CD4-positive, CD25-positive, alpha-beta regulatory T cell (primary cell): ENCODE data around the gene GULP1. TPM values are rescaled to one million over a fixed set of nuclear protein-coding genes. Genes with fewer than 3 reads are reported as not detected.

Source experiments
- ATAC-seq, 2 donors: fragments of 150-1000 bp; cut with Tn5 transposase; one replicate each; pipeline ENCODE4 v1.10.0; 2021; ENCODE audit warnings: low read depth in 2 of 2, moderate number of reproducible peaks in 2 of 2, moderate library complexity in 1 of 2
- DNase-seq, 3 donors: peaks; one replicate each; pipeline versions ENCODE4 v3.0.0 to v3.0.0-alpha.2; 2012 to 2022; ENCODE audit warnings: mixed read lengths in 1 of 3
- H3K27ac ChIP-seq: one replicate; pipeline ENCODE4 v1.7.0; 2013; ENCODE audit warnings: mild to moderate bottlenecking, low read length; ENCODE audit not compliant: insufficient read depth, poor library complexity, severe bottlenecking
- H3K27me3 ChIP-seq: one replicate; pipeline ENCODE4 v1.7.0; 2013; ENCODE audit warnings: low read length; ENCODE audit not compliant: control insufficient read depth, insufficient read depth
- H3K36me3 ChIP-seq: one replicate; pipeline ENCODE4 v1.7.0; 2013; ENCODE audit warnings: mild to moderate bottlenecking, low read length, moderate library complexity; ENCODE audit not compliant: control insufficient read depth, insufficient read depth
- H3K4me1 ChIP-seq: 2 replicates; pipeline ENCODE4 v1.7.0; 2013; ENCODE audit warnings: mild to moderate bottlenecking, low read length; ENCODE audit not compliant: insufficient read depth, control insufficient read depth, poor library complexity, severe bottlenecking
- H3K4me3 ChIP-seq: one replicate; pipeline ENCODE4 v1.7.0; 2013; ENCODE audit warnings: low read depth, mild to moderate bottlenecking, low read length, moderate library complexity
- H3K9me3 ChIP-seq, 2 experiments: 1 replicate in 1 of 2; 2 replicates in 1 of 2; pipeline ENCODE4 v1.7.0; 2013; ENCODE audit warnings: low read length in 2 of 2, mild to moderate bottlenecking in 1 of 2, moderate library complexity in 1 of 2; ENCODE audit not compliant: control insufficient read depth in 2 of 2
- H3K27ac Mint-ChIP-seq, 3 donors: one replicate each; pipeline ENCODE4 v1.8.0; 2020 to 2022; ENCODE audit warnings: mild to moderate bottlenecking in 3 of 3, mixed read lengths in 3 of 3, moderate library complexity in 2 of 3
- H3K27me3 Mint-ChIP-seq: one replicate; pipeline ENCODE4 v1.8.0; 2022; ENCODE audit warnings: mild to moderate bottlenecking, mixed read lengths
- H3K36me3 Mint-ChIP-seq: one replicate; pipeline ENCODE4 v1.8.0; 2020; ENCODE audit warnings: mixed read lengths
- H3K4me1 Mint-ChIP-seq, 4 donors: one replicate each; pipeline ENCODE4 v1.8.0; 2020 to 2022; ENCODE audit warnings: mixed read lengths in 4 of 4, mild to moderate bottlenecking in 1 of 4
- H3K4me3 Mint-ChIP-seq, 4 donors: one replicate each; pipeline ENCODE4 v1.8.0; 2020 to 2022; ENCODE audit warnings: mild to moderate bottlenecking in 4 of 4, mixed read lengths in 4 of 4, moderate library complexity in 3 of 4
- H3K9me3 Mint-ChIP-seq, 7 donors: one replicate each; pipeline ENCODE4 v1.8.0; 2020 to 2022; ENCODE audit warnings: mixed read lengths in 7 of 7, mild to moderate bottlenecking in 3 of 7, moderate library complexity in 2 of 7
- polyA plus RNA-seq, 4 donors: library from polyadenylated mRNA; unstranded; fragments of 300-500 nt; fragmentation: Illumina TruSeq; gene quantifications; one replicate each; pipeline ENCODE4 v1.2.3, GENCODE V29; 2021
- total RNA-seq: library from RNA; stranded (reverse); gene quantifications from one replicate; pipeline ENCODE4 v1.2.3, GENCODE V29; 2022

The GULP1 gene
- total and polyA plus RNA-seq, 5 donors from 2014 or later = not detected

DNA sequence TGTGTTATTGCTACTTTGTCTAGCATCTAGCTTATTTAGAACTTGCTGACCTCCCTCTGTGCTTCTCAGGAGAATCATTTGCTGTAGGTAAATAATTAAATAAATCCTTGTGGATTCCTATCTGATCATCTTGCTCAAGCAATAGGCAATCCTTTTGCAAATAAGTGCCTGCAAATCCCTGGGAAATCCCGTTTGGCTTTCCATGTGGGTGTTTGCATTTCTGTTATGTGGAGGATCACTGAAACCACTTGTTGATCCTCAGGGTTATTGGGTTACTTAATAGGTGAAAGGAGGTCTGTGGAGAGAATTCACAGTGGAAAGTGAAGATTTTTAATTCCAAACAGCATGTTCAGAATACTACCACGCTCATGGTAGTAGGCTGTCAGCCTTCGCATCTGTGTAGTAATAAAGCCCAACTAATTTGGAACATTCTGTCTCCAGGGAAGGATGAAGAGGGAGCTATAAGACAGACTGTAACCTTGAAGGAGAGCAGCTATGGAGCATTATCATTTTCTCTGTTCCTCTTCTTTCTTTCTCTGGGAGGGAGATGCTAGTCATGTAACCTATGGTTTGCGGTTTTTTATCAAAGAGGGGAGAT lies 72.5 kb downstream of the GULP1 start:
- H3K9me3 Mint-ChIP-seq = peaks cover 0 to 2% (median 0%) of the 10 kb centered on the region in 7 donors
- H3K4me3 Mint-ChIP-seq = no peak overlapping the region
- DNase-seq = no peak
- Histone ChIP-seq H3K9me3 (no peaks in the 10 kb centered on the region), H3K27ac (no peak overlapping the region), H3K27me3 (no peaks in the 10 kb centered on the region), H3K36me3 (no peaks in the 10 kb centered on the region), H3K4me1 (no peaks in the 10 kb centered on the region), H3K4me3 (no peak overlapping the region)
- H3K36me3 Mint-ChIP-seq = no peaks in the 10 kb centered on the region
- H3K27me3 Mint-ChIP-seq = no peaks in the 10 kb centered on the region
- no peak for ATAC-seq
- H3K4me1 Mint-ChIP-seq = no peaks in the 10 kb centered on the region
- no peak overlapping the region for H3K27ac Mint-ChIP-seq

DNA sequence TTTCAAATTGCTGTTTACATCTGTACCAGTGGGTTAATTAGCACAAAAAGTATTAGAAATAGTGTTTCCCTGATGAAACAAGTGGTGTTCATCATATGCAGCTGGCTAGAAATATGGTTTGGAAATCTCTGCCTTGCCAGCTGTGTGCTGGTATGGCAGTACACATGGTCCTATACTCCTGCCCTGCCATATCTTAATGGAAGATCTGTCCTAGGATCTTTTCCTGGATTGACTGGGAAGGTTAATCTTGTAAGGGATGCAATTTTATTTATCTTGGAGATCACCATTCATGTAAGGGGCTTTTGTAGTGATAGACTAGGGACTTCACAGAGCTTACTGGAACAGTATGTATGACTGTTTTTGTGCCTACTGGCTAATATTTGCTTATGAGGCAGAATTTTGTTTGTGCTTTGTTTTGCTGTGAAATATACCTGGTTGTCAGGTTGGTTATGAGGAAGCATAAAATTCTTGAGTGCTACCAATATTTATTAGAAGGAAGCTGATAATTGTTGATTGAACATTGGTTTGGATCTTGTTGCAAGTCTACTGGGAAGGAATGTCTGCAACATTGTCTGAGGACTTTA lies 73.5 kb downstream of the GULP1 start:
- H3K4me3 Mint-ChIP-seq = no peak overlapping the region
- no peaks in the 10 kb centered on the region for H3K4me1 ChIP-seq
- DNase-seq (no peak), ATAC-seq (no peak)
- no peaks in the 10 kb centered on the region for H3K36me3 Mint-ChIP-seq
- H3K4me1 Mint-ChIP-seq = no peaks in the 10 kb centered on the region
- no peaks in the 10 kb centered on the region for H3K36me3 ChIP-seq
- no peak overlapping the region for H3K27ac Mint-ChIP-seq
- H3K9me3 Mint-ChIP-seq = peaks cover 0 to 5% (median 0%) of the 10 kb centered on the region in 7 donors
- no peak overlapping the region for H3K4me3 ChIP-seq
- no peak overlapping the region for H3K27ac ChIP-seq
- H3K9me3 ChIP-seq = no peaks in the 10 kb centered on the region
- H3K27me3 ChIP-seq = no peaks in the 10 kb centered on the region
- H3K27me3 Mint-ChIP-seq = no peaks in the 10 kb centered on the region

DNA sequence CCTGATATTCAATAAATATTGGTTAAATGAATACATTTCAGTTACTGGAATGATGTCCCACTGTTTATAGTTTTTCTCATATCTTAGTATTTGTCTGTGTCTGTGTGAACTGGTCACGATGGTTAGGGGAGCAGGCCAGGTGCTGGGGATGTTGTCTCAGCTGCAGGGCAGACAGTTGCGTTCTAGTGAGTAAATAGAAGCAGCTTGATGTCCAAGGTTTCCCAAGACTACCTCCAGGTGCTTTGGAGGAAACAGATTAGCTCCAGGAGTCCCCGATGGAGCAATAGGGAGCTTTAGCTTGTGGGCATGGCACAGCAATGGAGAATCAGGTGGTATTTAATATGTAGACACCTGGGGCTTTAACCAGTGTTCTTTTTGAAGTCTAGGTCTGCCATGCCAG lies 75.5 kb downstream of the GULP1 start:
- H3K4me3 Mint-ChIP-seq = no peak overlapping the region
- DNase-seq = no peak

DNA sequence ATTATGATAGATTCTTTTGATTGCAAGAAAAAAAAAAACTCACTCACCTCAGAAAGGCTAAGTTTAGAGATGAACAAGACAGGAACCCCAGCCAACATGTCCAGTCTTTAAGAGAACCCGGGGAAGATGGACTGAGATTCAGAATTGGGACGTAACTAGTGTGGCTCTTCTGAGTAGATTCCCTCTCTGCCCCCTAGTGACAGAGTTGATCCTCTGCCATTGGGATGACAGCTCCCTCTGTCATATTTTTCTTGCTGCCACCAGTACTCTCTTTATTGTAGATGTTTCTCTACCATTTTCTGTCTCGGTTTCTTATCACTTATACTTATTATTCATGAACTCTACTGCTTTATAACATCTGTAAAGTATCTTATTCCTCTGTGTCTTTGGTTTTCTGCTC lies 77.7 kb downstream of the GULP1 start:
- Mint-ChIP-seq H3K27ac (peak overlapping the region in 1 of 3 donors; percentile 34), H3K9me3 (peaks cover 0 to 14% (median 1%) of the 10 kb centered on the region in 7 donors), H3K36me3 (no peaks in the 10 kb centered on the region), H3K4me3 (no peak overlapping the region), H3K27me3 (no peaks in the 10 kb centered on the region), H3K4me1 (no peaks in the 10 kb centered on the region)
- no peak for ATAC-seq
- H3K9me3 ChIP-seq = no peaks in the 10 kb centered on the region
- no peaks in the 10 kb centered on the region for H3K36me3 ChIP-seq
- H3K4me1 ChIP-seq = no peaks in the 10 kb centered on the region
- no peak overlapping the region for H3K27ac ChIP-seq
- H3K4me3 ChIP-seq = no peak overlapping the region
- peak in 1 of 3 donors; percentile 16 for DNase-seq
- H3K27me3 ChIP-seq = no peaks in the 10 kb centered on the region

More for the DNA sequence above, 75.5 kb downstream of the GULP1 start:
- no peak overlapping the region for H3K27ac Mint-ChIP-seq
- no peaks in the 10 kb centered on the region for H3K36me3 ChIP-seq
- peaks cover 0 to 14% (median 1%) of the 10 kb centered on the region in 7 donors for H3K9me3 Mint-ChIP-seq
- no peak overlapping the region for H3K27ac ChIP-seq
- H3K27me3 ChIP-seq = no peaks in the 10 kb centered on the region
- H3K36me3 Mint-ChIP-seq = no peaks in the 10 kb centered on the region
- no peak overlapping the region for H3K4me3 ChIP-seq
- H3K9me3 ChIP-seq = no peaks in the 10 kb centered on the region
- H3K27me3 Mint-ChIP-seq = no peaks in the 10 kb centered on the region
- ATAC-seq = no peak
- H3K4me1 ChIP-seq = no peaks in the 10 kb centered on the region
- H3K4me1 Mint-ChIP-seq = no peaks in the 10 kb centered on the region

DNA sequence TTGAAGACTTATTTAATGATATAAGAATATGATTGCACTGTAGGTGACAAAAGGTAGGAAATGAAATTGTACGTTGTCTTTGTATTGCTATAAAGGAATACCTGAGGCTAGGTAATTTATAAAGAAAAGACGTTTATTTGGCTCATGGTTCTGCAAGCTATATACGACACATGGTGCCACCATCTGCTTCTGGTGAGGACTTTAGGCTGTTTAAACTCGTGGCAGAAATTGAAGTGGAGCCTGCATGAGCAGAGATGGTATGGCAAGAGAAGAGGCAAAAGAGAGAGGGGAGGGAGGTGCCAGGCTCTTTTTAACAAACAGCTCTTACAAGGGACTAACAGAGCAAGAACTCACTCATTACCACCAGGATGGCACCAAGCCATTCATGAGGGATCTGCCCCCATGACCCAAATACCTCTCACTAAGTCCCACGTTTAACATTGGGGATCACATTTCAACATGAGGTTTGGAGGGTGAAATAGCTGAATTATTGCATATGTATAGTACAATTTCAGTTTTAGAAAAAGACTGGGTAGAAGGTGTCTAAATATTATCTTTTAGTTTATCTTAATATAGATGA lies 86.8 kb downstream of the GULP1 start:
- DNase-seq (no peak), ATAC-seq (no peak)
- H3K4me3 Mint-ChIP-seq = no peak overlapping the region
- no peaks in the 10 kb centered on the region for H3K36me3 Mint-ChIP-seq
- H3K27ac Mint-ChIP-seq = no peak overlapping the region
- no peaks in the 10 kb centered on the region for H3K27me3 ChIP-seq
- no peaks in the 10 kb centered on the region for H3K36me3 ChIP-seq
- H3K27me3 Mint-ChIP-seq = no peaks in the 10 kb centered on the region
- no peaks in the 10 kb centered on the region for H3K9me3 ChIP-seq
- H3K4me3 ChIP-seq = no peak overlapping the region
- no peak overlapping the region for H3K27ac ChIP-seq
- H3K4me1 Mint-ChIP-seq = no peaks in the 10 kb centered on the region
- peaks cover 0 to 7% (median 0%) of the 10 kb centered on the region in 7 donors for H3K9me3 Mint-ChIP-seq
- no peaks in the 10 kb centered on the region for H3K4me1 ChIP-seq

DNA sequence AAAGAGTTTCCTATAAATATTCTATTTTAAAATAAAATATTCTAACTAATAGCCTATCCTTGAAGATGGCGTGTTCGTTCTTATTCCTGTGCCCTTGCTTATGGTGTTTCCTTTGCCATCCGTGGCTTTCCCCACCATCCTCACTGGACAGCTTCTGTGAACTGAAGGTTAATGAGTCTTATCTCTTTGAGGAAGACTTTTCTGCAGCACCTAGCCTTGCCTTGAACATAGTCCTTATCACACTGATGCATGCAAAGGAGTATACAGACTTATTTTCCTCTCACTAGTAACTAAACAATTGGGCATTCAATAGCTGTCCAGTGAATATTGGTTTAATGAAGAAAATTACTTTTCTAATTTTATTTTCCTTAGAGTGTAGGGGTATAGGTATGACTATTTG lies 88.1 kb downstream of the GULP1 start:
- Histone ChIP-seq H3K4me1 (no peaks in the 10 kb centered on the region), H3K9me3 (no peaks in the 10 kb centered on the region), H3K4me3 (no peak overlapping the region), H3K36me3 (no peaks in the 10 kb centered on the region), H3K27ac (no peak overlapping the region), H3K27me3 (no peaks in the 10 kb centered on the region)
- Mint-ChIP-seq H3K36me3 (no peaks in the 10 kb centered on the region), H3K27me3 (no peaks in the 10 kb centered on the region), H3K27ac (no peak overlapping the region), H3K4me3 (no peak overlapping the region), H3K4me1 (no peaks in the 10 kb centered on the region), H3K9me3 (peaks cover 0 to 12% (median 5%) of the 10 kb centered on the region in 7 donors)
- no peak for DNase-seq
- no peak for ATAC-seq

DNA sequence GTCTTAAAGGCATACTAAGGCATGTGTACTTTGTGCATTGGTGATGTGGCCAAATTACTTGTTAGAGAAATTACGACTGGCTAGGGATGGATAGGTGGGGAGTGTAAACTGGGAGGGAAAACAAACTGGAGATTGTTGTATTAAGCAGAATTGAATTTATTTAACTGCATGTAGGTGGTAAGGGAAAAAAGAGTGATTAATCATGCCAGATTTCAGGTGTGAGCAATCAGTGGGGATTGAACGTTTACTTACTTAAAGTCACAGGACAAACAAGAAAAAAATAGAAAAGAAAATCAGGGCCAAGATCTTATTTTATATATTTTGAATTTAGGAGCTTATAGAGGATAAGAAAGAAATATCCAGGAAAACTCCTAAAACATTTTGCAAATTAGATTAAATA lies 88.6 kb downstream of the GULP1 start:
- no peaks in the 10 kb centered on the region for H3K36me3 ChIP-seq
- Mint-ChIP-seq H3K9me3 (peaks cover 0 to 12% (median 5%) of the 10 kb centered on the region in 7 donors), H3K27ac (peak overlapping the region in 1 of 3 donors; percentile 1), H3K27me3 (no peaks in the 10 kb centered on the region), H3K4me1 (no peaks in the 10 kb centered on the region), H3K4me3 (no peak overlapping the region), H3K36me3 (no peaks in the 10 kb centered on the region)
- no peaks in the 10 kb centered on the region for H3K9me3 ChIP-seq
- ATAC-seq (no peak), DNase-seq (no peak)
- no peak overlapping the region for H3K4me3 ChIP-seq
- H3K27ac ChIP-seq = no peak overlapping the region
- no peaks in the 10 kb centered on the region for H3K27me3 ChIP-seq
- no peaks in the 10 kb centered on the region for H3K4me1 ChIP-seq

DNA sequence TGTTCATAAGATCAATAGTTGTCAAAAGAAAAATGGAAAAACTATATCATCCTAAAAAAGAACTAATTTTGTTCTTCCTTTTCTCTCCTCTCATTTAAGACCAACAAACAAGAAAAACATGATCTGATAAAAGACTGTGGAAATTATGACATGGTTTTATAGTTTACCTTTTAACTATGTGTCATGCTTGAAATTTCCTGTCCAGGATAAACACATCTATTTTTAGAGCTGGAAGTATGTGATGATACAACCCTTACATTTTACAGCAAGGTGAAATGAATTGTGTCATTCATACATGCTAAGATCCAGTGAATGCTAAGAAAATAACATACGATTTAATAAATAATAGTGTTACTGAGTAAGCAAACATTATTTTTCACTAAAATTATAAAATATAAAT lies 89.9 kb downstream of the GULP1 start:
- DNase-seq (no peak), ATAC-seq (no peak)
- Histone ChIP-seq H3K4me3 (no peak overlapping the region), H3K9me3 (no peaks in the 10 kb centered on the region), H3K36me3 (no peaks in the 10 kb centered on the region), H3K27me3 (no peaks in the 10 kb centered on the region), H3K27ac (no peak overlapping the region), H3K4me1 (no peaks in the 10 kb centered on the region)
- Mint-ChIP-seq H3K27me3 (no peaks in the 10 kb centered on the region), H3K4me3 (no peak overlapping the region), H3K9me3 (peaks cover 0 to 18% (median 7%) of the 10 kb centered on the region in 7 donors), H3K4me1 (no peaks in the 10 kb centered on the region), H3K27ac (no peak overlapping the region), H3K36me3 (no peaks in the 10 kb centered on the region)
